ENCODE data around the gene ERBB2. TPM values are rescaled to one million over a fixed set of nuclear protein-coding genes. Genes with fewer than 3 reads are reported as not detected.

Gene ERBB2
- total and polyA plus RNA-seq, 2 of the 13 experiments (the other 11 are each of a cell fraction or from before 2014, with no cell fraction given) = 57.7 to 64.1 TPM

- no peak for TF ChIP-seq ZNF7 (CRISPR knock-in tag; IDR thresholded peaks at IDR 0.05)
- TF ChIP-seq YY1 (IDR thresholded peaks at IDR 0.05; ENCODE audit: insufficient read depth, insufficient replicate concordance, low read depth, low read length) = peak; percentile 82
- no peak for TF ChIP-seq ZNF333 (CRISPR knock-in tag; IDR thresholded peaks at IDR 0.05; ENCODE audit: borderline replicate concordance)
- 0 out of 2 replicates have a peak, but pooled peaks have one; percentile 34 for TF ChIP-seq ZNF24 (IDR thresholded peaks at IDR 0.05)
- peak; percentile 86; the same call in 1 of the 2 replicates for TF ChIP-seq KMT2A (CRISPR knock-in tag; IDR thresholded peaks at IDR 0.05)
- peak; percentile 95; the same call in 1 of the 2 replicates for TF ChIP-seq MAZ (IDR thresholded peaks at IDR 0.05; ENCODE audit: borderline replicate concordance, low read depth, low read length)
- peak; percentile 96 for TF ChIP-seq MAZ (CRISPR knock-in tag; IDR thresholded peaks at IDR 0.05; ENCODE audit: low read depth)
- 0 out of 2 replicates have a peak, but pooled peaks have one; percentile 31 for TF ChIP-seq ZNF430 (CRISPR knock-in tag; IDR thresholded peaks at IDR 0.05)
- no peak for TF ChIP-seq JUNB (CRISPR knock-in tag; IDR thresholded peaks at IDR 0.05; ENCODE audit: borderline replicate concordance)
- TF ChIP-seq PPARG (CRISPR knock-in tag; conservative IDR thresholded peaks at IDR 0.05) = peak; percentile 79; the same call in 1 of the 2 replicates
- peak; percentile 97 for TF ChIP-seq SMAD1 (CRISPR knock-in tag; IDR thresholded peaks at IDR 0.05; ENCODE audit: borderline replicate concordance, low read depth)
- TF ChIP-seq ZNF138 (CRISPR knock-in tag; IDR thresholded peaks at IDR 0.05; ENCODE audit: low read depth) = no peak
- no peak for TF ChIP-seq MAFF (IDR thresholded peaks at IDR 0.05; ENCODE audit: low read depth, low read length)
- no peak for TF ChIP-seq ZNF576 (CRISPR knock-in tag; IDR thresholded peaks at IDR 0.05)
- TF ChIP-seq ZNF850 (CRISPR knock-in tag; conservative IDR thresholded peaks at IDR 0.05) = peak; percentile 93
- no peak; the same call in 1 of the 2 replicates for TF ChIP-seq ZNF264 (CRISPR knock-in tag; IDR thresholded peaks at IDR 0.05)
- TF ChIP-seq KLF13 (CRISPR knock-in tag; IDR thresholded peaks at IDR 0.05) = 0 out of 2 replicates have a peak, but pooled peaks have one; percentile 47
- TF ChIP-seq, protein P1, sequence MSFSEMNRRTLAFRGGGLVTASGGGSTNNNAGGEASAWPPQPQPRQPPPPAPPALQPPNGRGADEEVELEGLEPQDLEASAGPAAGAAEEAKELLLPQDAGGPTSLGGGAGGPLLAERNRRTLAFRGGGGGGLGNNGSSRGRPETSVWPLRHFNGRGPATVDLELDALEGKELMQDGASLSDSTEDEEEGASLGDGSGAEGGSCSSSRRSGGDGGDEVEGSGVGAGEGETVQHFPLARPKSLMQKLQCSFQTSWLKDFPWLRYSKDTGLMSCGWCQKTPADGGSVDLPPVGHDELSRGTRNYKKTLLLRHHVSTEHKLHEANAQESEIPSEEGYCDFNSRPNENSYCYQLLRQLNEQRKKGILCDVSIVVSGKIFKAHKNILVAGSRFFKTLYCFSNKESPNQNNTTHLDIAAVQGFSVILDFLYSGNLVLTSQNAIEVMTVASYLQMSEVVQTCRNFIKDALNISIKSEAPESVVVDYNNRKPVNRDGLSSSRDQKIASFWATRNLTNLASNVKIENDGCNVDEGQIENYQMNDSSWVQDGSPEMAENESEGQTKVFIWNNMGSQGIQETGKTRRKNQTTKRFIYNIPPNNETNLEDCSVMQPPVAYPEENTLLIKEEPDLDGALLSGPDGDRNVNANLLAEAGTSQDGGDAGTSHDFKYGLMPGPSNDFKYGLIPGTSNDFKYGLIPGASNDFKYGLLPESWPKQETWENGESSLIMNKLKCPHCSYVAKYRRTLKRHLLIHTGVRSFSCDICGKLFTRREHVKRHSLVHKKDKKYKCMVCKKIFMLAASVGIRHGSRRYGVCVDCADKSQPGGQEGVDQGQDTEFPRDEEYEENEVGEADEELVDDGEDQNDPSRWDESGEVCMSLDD (CRISPR knock-in tag; IDR thresholded peaks at IDR 0.05; ENCODE audit: borderline replicate concordance) = peak; percentile 75
- peak; percentile 75 for TF ChIP-seq TFDP1 (CRISPR knock-in tag; IDR thresholded peaks at IDR 0.05; ENCODE audit: borderline replicate concordance)
- no peak for TF ChIP-seq CCAR2 (optimal IDR thresholded peaks at IDR 0.05; ENCODE audit: low read depth, low read length)
- peak; percentile 31; the same call in 1 of the 2 replicates for TF ChIP-seq HNF4A (CRISPR knock-in tag; IDR thresholded peaks at IDR 0.05)
- peak; percentile 87 for TF ChIP-seq RXRA (CRISPR knock-in tag; IDR thresholded peaks at IDR 0.05)
- TF ChIP-seq ZNF841 (CRISPR knock-in tag; IDR thresholded peaks at IDR 0.05; ENCODE audit: borderline replicate concordance) = no peak
- TF ChIP-seq, protein P2, sequence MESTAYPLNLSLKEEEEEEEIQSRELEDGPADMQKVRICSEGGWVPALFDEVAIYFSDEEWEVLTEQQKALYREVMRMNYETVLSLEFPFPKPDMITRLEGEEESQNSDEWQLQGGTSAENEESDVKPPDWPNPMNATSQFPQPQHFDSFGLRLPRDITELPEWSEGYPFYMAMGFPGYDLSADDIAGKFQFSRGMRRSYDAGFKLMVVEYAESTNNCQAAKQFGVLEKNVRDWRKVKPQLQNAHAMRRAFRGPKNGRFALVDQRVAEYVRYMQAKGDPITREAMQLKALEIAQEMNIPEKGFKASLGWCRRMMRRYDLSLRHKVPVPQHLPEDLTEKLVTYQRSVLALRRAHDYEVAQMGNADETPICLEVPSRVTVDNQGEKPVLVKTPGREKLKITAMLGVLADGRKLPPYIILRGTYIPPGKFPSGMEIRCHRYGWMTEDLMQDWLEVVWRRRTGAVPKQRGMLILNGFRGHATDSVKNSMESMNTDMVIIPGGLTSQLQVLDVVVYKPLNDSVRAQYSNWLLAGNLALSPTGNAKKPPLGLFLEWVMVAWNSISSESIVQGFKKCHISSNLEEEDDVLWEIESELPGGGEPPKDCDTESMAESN (CRISPR knock-in tag; conservative IDR thresholded peaks at IDR 0.05) = peak; percentile 66; the same call in 1 of the 2 replicates
Measured at GRCh38 chr17:39730095-39730921, 30.4 kb downstream of the ERBB2 start, which contains the start of gene MIEN1 (continued).
